Measurements from ENCODE around the gene DPP6. TPM values are rescaled to one million over a fixed set of nuclear protein-coding genes. Genes with fewer than 3 reads are reported as not detected.

Gene DPP6
- total RNA-seq, 1 donor from 2014 or later = not detected

DNA sequence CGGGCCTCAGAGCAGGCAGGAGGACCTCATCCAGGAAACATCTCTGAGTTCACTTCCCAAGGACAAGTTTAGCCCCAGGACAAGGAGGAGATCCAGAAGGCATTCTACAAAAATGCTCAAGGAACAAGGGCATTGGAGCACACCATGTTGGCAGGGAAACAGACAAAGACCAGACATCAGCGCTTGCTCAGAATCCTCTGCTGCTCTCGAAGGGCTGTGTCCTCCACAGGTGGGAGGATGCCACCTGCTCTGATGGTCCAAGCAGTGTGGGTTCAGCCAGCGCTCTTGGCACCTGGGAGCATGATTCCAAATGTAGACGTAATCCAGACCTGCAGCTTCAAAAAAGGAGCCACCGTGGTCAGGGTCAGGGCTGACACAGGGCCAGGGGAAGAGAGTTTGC is 160.7 kb downstream of the DPP6 start:
- Histone ChIP-seq H3K4me1 (no peaks in the 10 kb centered on the region), H3K27me3 (no peaks in the 10 kb centered on the region), H3K27ac (no peak overlapping the region), H3K4me3 (no peak overlapping the region), H3K9me3 (no peaks in the 10 kb centered on the region), H3K36me3 (no peaks in the 10 kb centered on the region)
- intact Hi-C loops (cut with DNase I) = no loop called here
- TF ChIP-seq, protein P1, sequence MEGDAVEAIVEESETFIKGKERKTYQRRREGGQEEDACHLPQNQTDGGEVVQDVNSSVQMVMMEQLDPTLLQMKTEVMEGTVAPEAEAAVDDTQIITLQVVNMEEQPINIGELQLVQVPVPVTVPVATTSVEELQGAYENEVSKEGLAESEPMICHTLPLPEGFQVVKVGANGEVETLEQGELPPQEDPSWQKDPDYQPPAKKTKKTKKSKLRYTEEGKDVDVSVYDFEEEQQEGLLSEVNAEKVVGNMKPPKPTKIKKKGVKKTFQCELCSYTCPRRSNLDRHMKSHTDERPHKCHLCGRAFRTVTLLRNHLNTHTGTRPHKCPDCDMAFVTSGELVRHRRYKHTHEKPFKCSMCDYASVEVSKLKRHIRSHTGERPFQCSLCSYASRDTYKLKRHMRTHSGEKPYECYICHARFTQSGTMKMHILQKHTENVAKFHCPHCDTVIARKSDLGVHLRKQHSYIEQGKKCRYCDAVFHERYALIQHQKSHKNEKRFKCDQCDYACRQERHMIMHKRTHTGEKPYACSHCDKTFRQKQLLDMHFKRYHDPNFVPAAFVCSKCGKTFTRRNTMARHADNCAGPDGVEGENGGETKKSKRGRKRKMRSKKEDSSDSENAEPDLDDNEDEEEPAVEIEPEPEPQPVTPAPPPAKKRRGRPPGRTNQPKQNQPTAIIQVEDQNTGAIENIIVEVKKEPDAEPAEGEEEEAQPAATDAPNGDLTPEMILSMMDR (IDR thresholded peaks at IDR 0.05) = no peak
- DNase-seq (ENCODE audit: low spot score in 2 of 2) = no peak

DNA sequence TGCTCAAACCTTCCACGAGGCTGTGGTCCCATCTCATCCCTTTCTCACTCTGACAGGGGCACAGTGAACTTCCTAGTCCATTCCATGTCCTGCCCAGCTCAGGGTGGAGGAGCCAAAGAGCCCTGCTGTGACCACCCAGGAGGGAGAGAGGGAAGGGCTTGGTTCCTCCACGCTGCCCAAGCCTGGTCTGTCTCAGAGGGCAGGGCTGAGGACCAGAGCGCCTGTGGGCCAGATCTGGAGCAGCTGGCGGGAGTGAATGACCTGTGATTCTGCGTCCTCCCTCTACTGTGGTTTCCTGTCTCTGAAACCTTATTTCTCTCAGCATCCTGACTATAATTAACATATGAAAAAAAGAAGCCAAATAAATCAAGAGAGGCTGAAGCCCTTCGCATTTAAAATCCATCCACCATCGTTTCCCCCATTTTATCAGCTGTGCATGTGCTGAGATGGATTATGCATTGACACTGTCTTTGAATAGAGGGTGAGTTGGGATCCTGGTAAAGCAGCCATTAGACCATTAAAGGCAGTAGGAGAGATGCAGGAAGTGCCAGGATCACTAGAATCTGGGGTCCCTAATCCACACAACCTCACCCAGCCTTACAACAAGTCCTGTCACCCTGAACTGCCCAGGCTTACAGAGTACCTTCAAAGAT is 165.6 kb downstream of the DPP6 start:
- Histone ChIP-seq H3K36me3 (no peaks in the 10 kb centered on the region), H3K27me3 (no peaks in the 10 kb centered on the region), H3K4me3 (no peak overlapping the region), H3K27ac (no peak overlapping the region), H3K4me1 (no peaks in the 10 kb centered on the region), H3K9me3 (no peaks in the 10 kb centered on the region)
- no peak for DNase-seq (ENCODE audit: low spot score in 2 of 2)
- intact Hi-C loops (cut with DNase I) = no loop called here
- TF ChIP-seq, protein P1 (IDR thresholded peaks at IDR 0.05) = no peak

DNA sequence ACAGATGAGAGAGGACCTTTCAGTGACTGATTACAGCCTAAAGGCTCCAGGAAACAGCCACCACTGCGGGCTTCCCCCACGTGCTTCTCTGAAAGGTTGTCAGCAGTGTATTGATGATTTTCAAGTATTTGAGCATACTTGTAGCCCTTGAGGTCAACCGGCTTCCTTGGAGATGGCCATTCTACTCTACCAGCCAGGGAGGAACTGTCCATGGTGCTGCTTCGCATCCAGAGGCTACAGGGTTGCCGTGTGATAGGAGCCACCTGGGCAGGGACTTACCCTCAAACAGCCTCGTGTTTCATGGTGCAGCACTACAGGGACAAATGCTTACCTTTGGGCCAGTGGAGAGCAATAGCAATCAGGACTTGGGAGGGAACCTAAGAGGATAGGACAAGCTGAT is 179.5 kb downstream of the DPP6 start:
- H3K27ac ChIP-seq = no peak overlapping the region
- no peaks in the 10 kb centered on the region for H3K9me3 ChIP-seq
- TF ChIP-seq, protein P1 (IDR thresholded peaks at IDR 0.05) = no peak
- no peaks in the 10 kb centered on the region for H3K4me1 ChIP-seq
- H3K36me3 ChIP-seq = no peaks in the 10 kb centered on the region
- no peak for DNase-seq (ENCODE audit: low spot score in 2 of 2)
- H3K27me3 ChIP-seq = no peaks in the 10 kb centered on the region
- intact Hi-C loops (cut with DNase I) = no loop called here
- H3K4me3 ChIP-seq = no peak overlapping the region

DNA sequence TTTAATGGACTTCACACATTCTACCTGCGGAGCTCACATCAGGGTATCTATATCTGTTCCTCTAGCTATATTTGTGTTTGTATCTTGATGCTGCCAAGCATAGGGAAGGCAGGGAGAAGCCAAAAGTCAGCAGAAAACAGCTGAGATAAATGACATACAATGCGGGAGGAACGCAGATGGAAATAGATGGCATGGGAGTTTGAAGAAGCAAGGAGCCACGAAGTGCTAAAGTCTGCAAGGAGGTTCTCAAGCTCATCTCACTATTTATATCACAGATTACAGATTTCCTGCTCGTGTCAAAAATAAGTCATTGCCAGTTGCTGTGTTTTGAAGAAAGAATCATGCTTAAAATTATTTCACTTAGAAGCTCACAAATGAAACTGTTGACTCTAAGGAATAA is 180.5 kb downstream of the DPP6 start:
- no peaks in the 10 kb centered on the region for H3K36me3 ChIP-seq
- intact Hi-C loops (cut with DNase I) = no loop called here
- H3K4me1 ChIP-seq = no peaks in the 10 kb centered on the region
- H3K4me3 ChIP-seq = no peak overlapping the region
- no peaks in the 10 kb centered on the region for H3K9me3 ChIP-seq
- TF ChIP-seq, protein P1 (IDR thresholded peaks at IDR 0.05) = no peak
- no peak overlapping the region for H3K27ac ChIP-seq
- no peaks in the 10 kb centered on the region for H3K27me3 ChIP-seq
- no peak for DNase-seq (ENCODE audit: low spot score in 2 of 2)

DNA sequence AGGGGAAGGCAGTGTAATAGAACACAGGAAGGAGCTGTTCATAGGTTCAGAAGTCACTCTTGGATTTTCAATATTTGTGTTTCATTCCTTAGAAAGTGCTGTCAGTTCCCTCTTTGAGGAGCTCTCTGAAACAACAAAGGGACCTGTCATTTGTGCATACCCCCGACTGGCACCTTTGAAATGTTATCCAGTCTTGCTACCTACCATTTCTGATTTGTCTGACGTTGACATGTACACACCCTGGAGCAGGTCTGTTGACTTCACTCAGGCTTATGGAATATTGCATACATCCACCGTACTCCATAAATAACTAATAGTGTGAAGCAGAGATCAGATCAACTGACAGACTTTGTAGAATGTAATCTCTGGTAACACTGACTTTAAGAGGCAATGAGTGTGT is 189.8 kb downstream of the DPP6 start:
- Histone ChIP-seq H3K4me1 (no peaks in the 10 kb centered on the region), H3K4me3 (no peak overlapping the region), H3K9me3 (peaks cover 0 to 9% of the 10 kb centered on the region in 2 donors), H3K27me3 (no peaks in the 10 kb centered on the region), H3K36me3 (no peaks in the 10 kb centered on the region), H3K27ac (no peak overlapping the region)
- DNase-seq (ENCODE audit: low spot score in 2 of 2) = no peak
- TF ChIP-seq, protein P1 (IDR thresholded peaks at IDR 0.05) = no peak
- intact Hi-C loops (cut with DNase I) = no loop called here

DNA sequence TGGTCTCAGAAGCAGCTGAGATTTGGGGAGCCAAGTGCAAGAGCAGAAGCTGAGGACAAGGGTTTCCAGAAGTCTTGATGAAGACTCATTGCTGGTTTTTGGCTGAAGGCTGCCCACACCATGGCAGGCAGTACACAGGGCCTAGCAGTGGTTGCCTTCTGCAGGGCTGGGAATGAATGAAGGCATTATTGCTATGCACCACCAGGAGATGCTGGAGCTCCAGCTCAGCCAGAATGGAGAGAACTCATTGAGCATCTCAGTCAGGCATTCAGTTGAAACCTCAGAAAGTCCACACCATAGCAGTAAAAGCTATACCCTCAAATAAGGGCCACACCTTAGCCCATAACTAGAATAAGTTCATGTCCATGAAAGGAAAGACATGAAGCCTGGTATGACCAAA is 190.5 kb downstream of the DPP6 start:
- H3K9me3 ChIP-seq = peaks cover 0 to 9% of the 10 kb centered on the region in 2 donors
- intact Hi-C loops (cut with DNase I) = no loop called here
- no peaks in the 10 kb centered on the region for H3K4me1 ChIP-seq
- H3K27me3 ChIP-seq = no peaks in the 10 kb centered on the region
- no peak for DNase-seq (ENCODE audit: low spot score in 2 of 2)
- H3K4me3 ChIP-seq = no peak overlapping the region
- TF ChIP-seq, protein P1 (IDR thresholded peaks at IDR 0.05) = no peak
- no peak overlapping the region for H3K27ac ChIP-seq
- no peaks in the 10 kb centered on the region for H3K36me3 ChIP-seq
